Panc1 (cell line): ENCODE data around the gene CCDC182. TPM values are rescaled to one million over a fixed set of nuclear protein-coding genes. Genes with fewer than 3 reads are reported as not detected.

Experiments
- ATAC-seq: fragments of 200-7000 bp; cut with Tn5 transposase; 2 replicates; pipeline ENCODE4 v1.9.1; 2020; ENCODE audit warnings: mild to moderate bottlenecking, moderate library complexity
- BruUV-seq: library from RNA; stranded (reverse); fragments of 400-500 nt; replicated peaks from 2 replicates; lab custom pipeline; 2021; lab: Mats Ljungman, UMichigan
- CTCF ChIA-PET: fragments of 300-600 bp; sonication (Branson Sonifier 250); formaldehyde crosslinking; loops from one replicate; lab custom pipeline; 2022; ENCODE audit warnings: antibody characterized with exemption; lab: Charles Lee
- POLR2A ChIA-PET: fragments of 300-600 bp; sonication (Branson Sonifier 250); formaldehyde crosslinking; loops from one replicate; lab custom pipeline; 2022; ENCODE audit warnings: antibody characterized with exemption; lab: Charles Lee
- DNase-seq: peaks from one replicate; pipeline ENCODE4 v3.0.0-alpha.2; 2010; ENCODE audit warnings: low read depth, low spot score
- H3K27ac ChIP-seq: 2 replicates; pipeline ENCODE4 v1.5.1; 2011; ENCODE audit warnings: mild to moderate bottlenecking, low read length, inconsistent platforms
- H3K27me3 ChIP-seq: fragments of 200-500 bp; sonication (Bioruptor generic); 2 replicates; pipeline ENCODE4 v1.6.0; 2014; ENCODE audit warnings: low read length, inconsistent platforms; ENCODE audit not compliant: control insufficient read depth, insufficient read depth
- H3K36me3 ChIP-seq: fragments of 200-500 bp; sonication (Bioruptor generic); 2 replicates; pipeline ENCODE4 v1.5.1; 2014; ENCODE audit warnings: inconsistent platforms, mild to moderate bottlenecking, low read length, moderate library complexity; ENCODE audit not compliant: control insufficient read depth, insufficient read depth
- H3K4me1 ChIP-seq: 2 replicates; pipeline ENCODE4 v1.5.1; 2011; ENCODE audit warnings: inconsistent platforms, mild to moderate bottlenecking, low read length, moderate library complexity; ENCODE audit not compliant: control insufficient read depth, insufficient read depth
- H3K4me3 ChIP-seq, 2 experiments: 2 replicates each; pipeline ENCODE4 v1.5.1; 2011 to 2012; ENCODE audit warnings: low read depth in 2 of 2, low read length in 2 of 2, mild to moderate bottlenecking in 2 of 2, inconsistent platforms in 1 of 2, moderate library complexity in 1 of 2
- H3K9me3 ChIP-seq: fragments of 200-500 bp; sonication (Bioruptor generic); 2 replicates; pipeline ENCODE4 v1.5.1; 2014; ENCODE audit warnings: low read depth, mild to moderate bottlenecking, inconsistent platforms, low read length, moderate library complexity; ENCODE audit not compliant: control insufficient read depth, insufficient read depth
- POLR2AphosphoS5 ChIP-seq: IDR thresholded peaks from 2 replicates; pipeline ENCODE4 v1.6.1; 2012; ENCODE audit warnings: mild to moderate bottlenecking, low read depth, low read length, moderate library complexity
- SIN3A ChIP-seq: IDR thresholded peaks from 2 replicates; pipeline ENCODE4 v1.6.1; 2012; ENCODE audit warnings: low read depth, mild to moderate bottlenecking, low read length, moderate library complexity, borderline replicate concordance; ENCODE audit not compliant: insufficient read depth
- TCF7L2 ChIP-seq: IDR thresholded peaks from 2 replicates; pipeline ENCODE4 v1.6.1; 2011; ENCODE audit warnings: mild to moderate bottlenecking, low read depth, low read length, inconsistent platforms
- in situ Hi-C: cut with HindIII; loops from 2 replicates; pipeline ENCODE4 v1.10.0; 2016; ENCODE audit warnings: low sequenced_read_pairs, low pct_unique_long_range_greater_than_20kb
- intact Hi-C: fragments of 100-400 bp; cut with micrococcal nuclease; formaldehyde crosslinking; loops from one replicate; pipeline ENCODE4 v1.10.0; 2022; ENCODE audit not compliant: unreplicated experiment
- total RNA-seq: library from RNA; stranded (reverse); gene quantifications from one replicate; pipeline ENCODE4 v1.2.1, GENCODE V29; 2021; ENCODE audit not compliant: unreplicated experiment
- TF ChIP-seq, protein P1 (sequence below): fragments of 450-650 bp; IDR thresholded peaks from 2 replicates; pipeline ENCODE4 v1.5.1; 2017; ENCODE audit warnings: mild to moderate bottlenecking
- TF ChIP-seq, protein P2 (sequence below), 2 experiments: IDR thresholded peaks; 2 replicates each; pipeline ENCODE4 v1.6.1; 2011 to 2012; ENCODE audit warnings: low read depth in 2 of 2, control low read depth in 1 of 2, low read length in 1 of 2, mild to moderate bottlenecking in 1 of 2, moderate library complexity in 1 of 2; ENCODE audit not compliant: insufficient read depth in 1 of 2

Gene CCDC182
- total RNA-seq, 1 experiment from 2014 or later: not detected

DNA sequence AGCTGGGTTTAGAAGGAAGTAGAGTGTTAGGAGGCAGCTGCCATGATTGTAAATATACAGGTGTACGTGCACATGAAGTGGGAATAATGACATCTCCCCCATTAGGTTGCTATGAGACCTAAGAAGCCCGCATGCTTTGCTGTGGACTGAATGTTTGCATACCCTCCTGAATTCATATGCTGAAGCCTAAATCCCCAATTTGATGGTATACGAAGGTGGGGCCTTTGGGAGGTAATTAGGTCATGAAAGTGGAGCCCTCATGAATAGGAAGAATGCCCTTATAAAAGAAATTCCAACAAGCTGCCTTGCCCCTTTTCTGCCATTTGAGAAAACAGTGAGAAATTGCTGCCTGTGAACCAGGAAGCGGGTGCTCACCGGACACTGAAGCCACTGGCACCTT lies 44.0 kb downstream of the CCDC182 start:
- TF ChIP-seq, protein P1, sequence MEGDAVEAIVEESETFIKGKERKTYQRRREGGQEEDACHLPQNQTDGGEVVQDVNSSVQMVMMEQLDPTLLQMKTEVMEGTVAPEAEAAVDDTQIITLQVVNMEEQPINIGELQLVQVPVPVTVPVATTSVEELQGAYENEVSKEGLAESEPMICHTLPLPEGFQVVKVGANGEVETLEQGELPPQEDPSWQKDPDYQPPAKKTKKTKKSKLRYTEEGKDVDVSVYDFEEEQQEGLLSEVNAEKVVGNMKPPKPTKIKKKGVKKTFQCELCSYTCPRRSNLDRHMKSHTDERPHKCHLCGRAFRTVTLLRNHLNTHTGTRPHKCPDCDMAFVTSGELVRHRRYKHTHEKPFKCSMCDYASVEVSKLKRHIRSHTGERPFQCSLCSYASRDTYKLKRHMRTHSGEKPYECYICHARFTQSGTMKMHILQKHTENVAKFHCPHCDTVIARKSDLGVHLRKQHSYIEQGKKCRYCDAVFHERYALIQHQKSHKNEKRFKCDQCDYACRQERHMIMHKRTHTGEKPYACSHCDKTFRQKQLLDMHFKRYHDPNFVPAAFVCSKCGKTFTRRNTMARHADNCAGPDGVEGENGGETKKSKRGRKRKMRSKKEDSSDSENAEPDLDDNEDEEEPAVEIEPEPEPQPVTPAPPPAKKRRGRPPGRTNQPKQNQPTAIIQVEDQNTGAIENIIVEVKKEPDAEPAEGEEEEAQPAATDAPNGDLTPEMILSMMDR: no peak
- TF ChIP-seq TCF7L2: no peak
- no peak for TF ChIP-seq SIN3A
- no peak for TF ChIP-seq POLR2AphosphoS5
- TF ChIP-seq, protein P2, sequence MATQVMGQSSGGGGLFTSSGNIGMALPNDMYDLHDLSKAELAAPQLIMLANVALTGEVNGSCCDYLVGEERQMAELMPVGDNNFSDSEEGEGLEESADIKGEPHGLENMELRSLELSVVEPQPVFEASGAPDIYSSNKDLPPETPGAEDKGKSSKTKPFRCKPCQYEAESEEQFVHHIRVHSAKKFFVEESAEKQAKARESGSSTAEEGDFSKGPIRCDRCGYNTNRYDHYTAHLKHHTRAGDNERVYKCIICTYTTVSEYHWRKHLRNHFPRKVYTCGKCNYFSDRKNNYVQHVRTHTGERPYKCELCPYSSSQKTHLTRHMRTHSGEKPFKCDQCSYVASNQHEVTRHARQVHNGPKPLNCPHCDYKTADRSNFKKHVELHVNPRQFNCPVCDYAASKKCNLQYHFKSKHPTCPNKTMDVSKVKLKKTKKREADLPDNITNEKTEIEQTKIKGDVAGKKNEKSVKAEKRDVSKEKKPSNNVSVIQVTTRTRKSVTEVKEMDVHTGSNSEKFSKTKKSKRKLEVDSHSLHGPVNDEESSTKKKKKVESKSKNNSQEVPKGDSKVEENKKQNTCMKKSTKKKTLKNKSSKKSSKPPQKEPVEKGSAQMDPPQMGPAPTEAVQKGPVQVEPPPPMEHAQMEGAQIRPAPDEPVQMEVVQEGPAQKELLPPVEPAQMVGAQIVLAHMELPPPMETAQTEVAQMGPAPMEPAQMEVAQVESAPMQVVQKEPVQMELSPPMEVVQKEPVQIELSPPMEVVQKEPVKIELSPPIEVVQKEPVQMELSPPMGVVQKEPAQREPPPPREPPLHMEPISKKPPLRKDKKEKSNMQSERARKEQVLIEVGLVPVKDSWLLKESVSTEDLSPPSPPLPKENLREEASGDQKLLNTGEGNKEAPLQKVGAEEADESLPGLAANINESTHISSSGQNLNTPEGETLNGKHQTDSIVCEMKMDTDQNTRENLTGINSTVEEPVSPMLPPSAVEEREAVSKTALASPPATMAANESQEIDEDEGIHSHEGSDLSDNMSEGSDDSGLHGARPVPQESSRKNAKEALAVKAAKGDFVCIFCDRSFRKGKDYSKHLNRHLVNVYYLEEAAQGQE (IDR thresholded peaks at IDR 0.05; ENCODE audit: insufficient read depth in 1 of 2, low read depth in 2 of 2, low read length in 1 of 2): no peak
- intact Hi-C loops (no loop called here), in situ Hi-C loops (no loop called here)
- no TSS peak for BruUV-seq
- no peak overlapping the region for H3K4me3 ChIP-seq
- no peaks in the 10 kb centered on the region for H3K27me3 ChIP-seq
- CTCF ChIA-PET: no interaction called here
- ATAC-seq: no peak
- no peaks in the 10 kb centered on the region for H3K36me3 ChIP-seq
- H3K9me3 ChIP-seq: no peaks in the 10 kb centered on the region
- no peak overlapping the region for H3K27ac ChIP-seq
- POLR2A ChIA-PET: no interaction called here
- DNase-seq: no peak
- H3K4me1 ChIP-seq: no peaks in the 10 kb centered on the region

- TF ChIP-seq SIN3A: no peak
- no peak for TF ChIP-seq POLR2AphosphoS5
- TF ChIP-seq, protein P2 (IDR thresholded peaks at IDR 0.05; ENCODE audit: insufficient read depth in 1 of 2, low read depth in 2 of 2, low read length in 1 of 2): no peak
- TF ChIP-seq, protein P1: no peak
- no peak for TF ChIP-seq TCF7L2
- Histone ChIP-seq H3K27ac (no peak overlapping the region), H3K4me3 (no peak overlapping the region), H3K9me3 (no peaks in the 10 kb centered on the region), H3K36me3 (no peaks in the 10 kb centered on the region), H3K27me3 (no peaks in the 10 kb centered on the region), H3K4me1 (no peaks in the 10 kb centered on the region)
- intact Hi-C loops (no loop called here), in situ Hi-C loops (no loop called here)
- BruUV-seq: no TSS peak
- no peak for ATAC-seq
- DNase-seq: no peak
- ChIA-PET CTCF (no interaction called here), POLR2A (no interaction called here)
These were observed 45.3 kb downstream of the CCDC182 start for GRCh38 chr17:57699751-57700219.
